ENCODE measurements around the gene ROPN1L.

DNA sequence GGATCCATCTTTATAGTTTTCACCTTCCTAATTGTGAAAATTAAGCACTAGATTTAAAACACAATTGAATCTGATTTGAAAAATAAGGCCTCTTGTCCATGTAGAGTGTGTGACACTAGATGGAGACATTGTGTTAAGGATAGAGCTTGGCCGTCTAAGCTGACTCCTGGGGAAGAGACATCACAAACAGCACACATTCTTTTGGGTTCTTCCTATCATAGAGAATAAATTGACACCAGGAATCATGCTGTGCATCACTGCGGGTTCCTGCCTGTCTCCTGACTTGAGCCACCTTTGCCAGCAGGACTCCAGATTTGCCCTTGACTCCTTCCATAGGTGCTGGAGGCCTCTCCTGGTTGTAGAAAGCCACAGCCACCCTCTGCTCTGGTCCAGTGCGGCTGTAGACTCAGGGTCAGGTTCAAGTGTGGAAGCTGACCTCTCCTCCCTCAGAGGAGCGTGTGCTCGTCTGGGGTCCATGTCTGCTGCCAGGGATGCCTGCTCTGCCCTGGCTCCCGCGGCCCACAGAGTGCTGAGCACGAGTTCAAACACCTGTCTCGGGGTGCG lies 11.2 kb downstream of the ROPN1L start:
- no peak for TF ChIP-seq SRF (IDR thresholded peaks at IDR 0.05; ENCODE audit: low read depth)
- no peak for TF ChIP-seq POLR2A (IDR thresholded peaks at IDR 0.05; ENCODE audit: borderline replicate concordance, extremely low read depth, insufficient read depth, insufficient read length)
- TF ChIP-seq, protein P1, sequence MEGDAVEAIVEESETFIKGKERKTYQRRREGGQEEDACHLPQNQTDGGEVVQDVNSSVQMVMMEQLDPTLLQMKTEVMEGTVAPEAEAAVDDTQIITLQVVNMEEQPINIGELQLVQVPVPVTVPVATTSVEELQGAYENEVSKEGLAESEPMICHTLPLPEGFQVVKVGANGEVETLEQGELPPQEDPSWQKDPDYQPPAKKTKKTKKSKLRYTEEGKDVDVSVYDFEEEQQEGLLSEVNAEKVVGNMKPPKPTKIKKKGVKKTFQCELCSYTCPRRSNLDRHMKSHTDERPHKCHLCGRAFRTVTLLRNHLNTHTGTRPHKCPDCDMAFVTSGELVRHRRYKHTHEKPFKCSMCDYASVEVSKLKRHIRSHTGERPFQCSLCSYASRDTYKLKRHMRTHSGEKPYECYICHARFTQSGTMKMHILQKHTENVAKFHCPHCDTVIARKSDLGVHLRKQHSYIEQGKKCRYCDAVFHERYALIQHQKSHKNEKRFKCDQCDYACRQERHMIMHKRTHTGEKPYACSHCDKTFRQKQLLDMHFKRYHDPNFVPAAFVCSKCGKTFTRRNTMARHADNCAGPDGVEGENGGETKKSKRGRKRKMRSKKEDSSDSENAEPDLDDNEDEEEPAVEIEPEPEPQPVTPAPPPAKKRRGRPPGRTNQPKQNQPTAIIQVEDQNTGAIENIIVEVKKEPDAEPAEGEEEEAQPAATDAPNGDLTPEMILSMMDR (IDR thresholded peaks at IDR 0.05 in 2 of 3, conservative IDR thresholded peaks at IDR 0.05 in 1 of 3; ENCODE audit: borderline replicate concordance in 1 of 3, insufficient read depth in 1 of 3, low read depth in 2 of 3, low read length in 2 of 3): peak; percentile 62 to 88 (median 82)
- no peak for TF ChIP-seq SP1 (IDR thresholded peaks at IDR 0.05; ENCODE audit: low read depth)
- peak; percentile 95 for TF ChIP-seq RAD21 (IDR thresholded peaks at IDR 0.05; ENCODE audit: low read depth)
- TF ChIP-seq, protein P2, sequence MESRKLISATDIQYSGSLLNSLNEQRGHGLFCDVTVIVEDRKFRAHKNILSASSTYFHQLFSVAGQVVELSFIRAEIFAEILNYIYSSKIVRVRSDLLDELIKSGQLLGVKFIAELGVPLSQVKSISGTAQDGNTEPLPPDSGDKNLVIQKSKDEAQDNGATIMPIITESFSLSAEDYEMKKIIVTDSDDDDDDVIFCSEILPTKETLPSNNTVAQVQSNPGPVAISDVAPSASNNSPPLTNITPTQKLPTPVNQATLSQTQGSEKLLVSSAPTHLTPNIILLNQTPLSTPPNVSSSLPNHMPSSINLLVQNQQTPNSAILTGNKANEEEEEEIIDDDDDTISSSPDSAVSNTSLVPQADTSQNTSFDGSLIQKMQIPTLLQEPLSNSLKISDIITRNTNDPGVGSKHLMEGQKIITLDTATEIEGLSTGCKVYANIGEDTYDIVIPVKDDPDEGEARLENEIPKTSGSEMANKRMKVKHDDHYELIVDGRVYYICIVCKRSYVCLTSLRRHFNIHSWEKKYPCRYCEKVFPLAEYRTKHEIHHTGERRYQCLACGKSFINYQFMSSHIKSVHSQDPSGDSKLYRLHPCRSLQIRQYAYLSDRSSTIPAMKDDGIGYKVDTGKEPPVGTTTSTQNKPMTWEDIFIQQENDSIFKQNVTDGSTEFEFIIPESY (IDR thresholded peaks at IDR 0.05; ENCODE audit: extremely low read depth, insufficient replicate concordance, low read length): no peak

All from HCT116 (cell line).